Esophagus mucosa (tissue), 1 donor: ENCODE data around the gene PCDHA11. TPM values are rescaled to one million over a fixed set of nuclear protein-coding genes. Genes with fewer than 3 reads are reported as not detected.

Experiments
- total RNA-seq: library from RNA; stranded (reverse); gene quantifications from one replicate; pipeline ENCODE4 v1.2.4, GENCODE V29; 2023
- donor health status: DM: yes; HTN: yes; CAD: no.

PCDHA11 gene
- total RNA-seq, 1 donor from 2014 or later = not detected

Other genes with a start within 250 kb of the PCDHA11 start
- gene CD14, start 235.8 kb upstream of the PCDHA11 start, total RNA-seq = 6.7 TPM
- 14.0 TPM for gene TMCO6, start 229.5 kb upstream of the PCDHA11 start, total RNA-seq
- gene NDUFA2, start 221.3 kb upstream of the PCDHA11 start, total RNA-seq = 49.9 TPM
- gene IK, start 221.1 kb upstream of the PCDHA11 start, total RNA-seq = 58.5 TPM
- 19.7 TPM for gene WDR55, start 204.1 kb upstream of the PCDHA11 start, total RNA-seq
- 0.44 TPM for gene DND1, start 195.4 kb upstream of the PCDHA11 start, total RNA-seq
- gene HARS1, start 177.6 kb upstream of the PCDHA11 start, total RNA-seq = 43.0 TPM
- 14.0 TPM for gene HARS2, start 177.5 kb upstream of the PCDHA11 start, total RNA-seq
- gene ZMAT2, start 168.5 kb upstream of the PCDHA11 start, total RNA-seq = 39.7 TPM
- gene PCDHA1, start 82.8 kb upstream of the PCDHA11 start, total RNA-seq = not detected
- 0.04 TPM for gene PCDHA2, start 74.1 kb upstream of the PCDHA11 start, total RNA-seq
- not detected for gene PCDHA3, start 67.9 kb upstream of the PCDHA11 start, total RNA-seq
- gene PCDHA4, start 61.9 kb upstream of the PCDHA11 start, total RNA-seq = 0.20 TPM
- gene PCDHA5, start 47.3 kb upstream of the PCDHA11 start, total RNA-seq = 0.08 TPM
- gene PCDHA6, start 41.0 kb upstream of the PCDHA11 start, total RNA-seq = not detected
- gene PCDHA7, start 34.7 kb upstream of the PCDHA11 start, total RNA-seq = 0.08 TPM
- gene PCDHA8, start 27.8 kb upstream of the PCDHA11 start, total RNA-seq = 0.08 TPM
- 0.04 TPM for gene PCDHA9, start 20.6 kb upstream of the PCDHA11 start, total RNA-seq
- 0.08 TPM for gene PCDHA10, start 13.1 kb upstream of the PCDHA11 start, total RNA-seq
- not detected for gene PCDHA12, start 6.4 kb downstream of the PCDHA11 start, total RNA-seq
- gene PCDHA13, start 13.2 kb downstream of the PCDHA11 start, total RNA-seq = not detected
- gene PCDHAC1, start 57.3 kb downstream of the PCDHA11 start, total RNA-seq = 0.04 TPM
- 0.24 TPM for gene PCDHAC2, start 97.5 kb downstream of the PCDHA11 start, total RNA-seq
- gene PCDHB1, start 182.4 kb downstream of the PCDHA11 start, total RNA-seq = not detected
- gene PCDHB2, start 225.7 kb downstream of the PCDHA11 start, total RNA-seq = 2.2 TPM
- gene PCDHB3, start 231.5 kb downstream of the PCDHA11 start, total RNA-seq = 0.52 TPM